Prostate gland (tissue), 2 donors: ENCODE measurements around the gene INPP4B.

Experiments
- CTCF ChIP-seq, 4 experiments: fragments of 200-600 bp in 2 of 4; fragments of 450-650 bp in 2 of 4; sonication (generic) in 2 of 4; IDR thresholded peaks; 1 replicate in 3 of 4; 2 replicates in 1 of 4; pipeline ENCODE4 v1.5.1; 2016 to 2019; ENCODE audit warnings: antibody characterized with exemption in 4 of 4, mild to moderate bottlenecking in 2 of 4, moderate library complexity in 2 of 4
- POLR2A ChIP-seq: fragments of 450-650 bp; IDR thresholded peaks from one replicate; pipeline ENCODE4 v1.6.1; 2016; ENCODE audit warnings: antibody characterized with exemption, mild to moderate bottlenecking

GRCh38 chr4:142686081-142686480, 160.0 kb downstream of the INPP4B start:
- TF ChIP-seq CTCF (IDR thresholded peaks at IDR 0.05) (no peak), POLR2A (no peak)
